GM21447 (cell line): ENCODE data around the gene DYNLT1.
"Not testable (repeated sequence)": the region's sequence is repeated elsewhere in the genome, so short reads cannot be mapped to it uniquely, and the experiment has no call there.

ENCODE experiments used
- ATAC-seq: cut with Tn5 transposase; IDR thresholded peaks from one replicate; pipeline ENCODE4 v1.9.1; 2021; ENCODE audit not compliant: unreplicated experiment

Gene DYNLT1

DNA sequence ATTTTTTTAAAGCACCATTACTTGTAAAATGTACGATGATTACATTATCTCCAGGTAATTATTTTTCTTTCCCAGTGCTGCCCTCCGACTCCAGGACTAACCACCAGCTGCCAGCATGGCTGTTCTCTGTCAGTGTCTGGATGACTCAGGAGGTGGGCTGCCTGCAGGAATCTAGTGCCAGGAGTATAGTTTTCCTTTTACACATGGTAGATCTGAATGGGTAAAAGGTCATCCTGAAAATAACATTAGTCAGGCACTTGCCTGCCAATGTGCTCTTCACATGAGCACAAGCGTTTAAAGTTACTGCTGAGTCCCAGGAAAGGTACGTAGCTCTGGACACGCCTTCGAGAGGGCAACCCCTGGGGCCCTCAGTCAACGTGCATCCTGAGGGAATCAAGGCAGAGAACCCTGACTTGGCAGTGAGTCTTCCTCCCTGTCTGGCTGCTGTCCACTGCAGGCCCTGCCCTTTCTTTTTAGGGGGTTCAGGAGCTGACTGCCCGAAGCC, 2.4 kb downstream of the DYNLT1 start:
- ATAC-seq: no peak

DNA sequence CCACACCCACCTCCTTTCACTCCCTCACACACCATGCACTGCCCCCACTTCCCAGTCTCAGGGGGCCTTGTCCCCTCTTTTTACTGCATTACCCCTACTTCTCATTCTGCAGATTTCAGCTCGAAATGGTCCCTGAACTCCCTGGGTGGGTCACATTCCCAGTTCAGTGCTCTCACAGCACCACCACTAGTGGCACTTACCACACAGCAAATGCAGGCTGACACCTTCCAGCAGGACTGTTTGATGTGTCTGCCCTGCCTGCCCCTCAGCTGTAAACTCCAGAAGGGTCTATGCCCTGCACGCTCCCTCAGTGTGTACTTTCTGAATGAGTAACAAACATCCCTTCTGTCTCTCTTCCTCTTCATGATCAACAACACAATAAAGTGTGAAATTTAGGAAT, 4.0 kb downstream of the DYNLT1 start:
- no peak for ATAC-seq

DNA sequence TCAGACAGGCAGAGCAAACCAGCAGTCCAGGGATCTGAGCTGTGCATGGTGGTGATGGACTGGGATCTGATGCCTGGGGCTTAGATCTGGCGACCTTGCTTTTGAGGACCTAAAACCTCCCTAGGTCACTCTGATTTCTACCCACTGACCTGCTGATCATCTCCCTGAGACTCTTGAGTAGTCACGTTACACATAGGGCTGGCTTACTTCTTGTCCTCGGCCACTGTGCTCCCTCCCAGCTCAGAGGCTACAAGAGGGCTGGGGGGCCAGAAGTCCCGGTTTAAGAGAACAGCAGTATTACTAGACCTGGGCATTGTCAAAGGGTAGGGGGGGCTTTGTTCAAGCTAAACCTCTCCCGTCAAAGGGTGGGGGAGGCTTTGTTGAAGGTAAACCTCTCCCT, 5.5 kb downstream of the DYNLT1 start:
- ATAC-seq: no peak

DNA sequence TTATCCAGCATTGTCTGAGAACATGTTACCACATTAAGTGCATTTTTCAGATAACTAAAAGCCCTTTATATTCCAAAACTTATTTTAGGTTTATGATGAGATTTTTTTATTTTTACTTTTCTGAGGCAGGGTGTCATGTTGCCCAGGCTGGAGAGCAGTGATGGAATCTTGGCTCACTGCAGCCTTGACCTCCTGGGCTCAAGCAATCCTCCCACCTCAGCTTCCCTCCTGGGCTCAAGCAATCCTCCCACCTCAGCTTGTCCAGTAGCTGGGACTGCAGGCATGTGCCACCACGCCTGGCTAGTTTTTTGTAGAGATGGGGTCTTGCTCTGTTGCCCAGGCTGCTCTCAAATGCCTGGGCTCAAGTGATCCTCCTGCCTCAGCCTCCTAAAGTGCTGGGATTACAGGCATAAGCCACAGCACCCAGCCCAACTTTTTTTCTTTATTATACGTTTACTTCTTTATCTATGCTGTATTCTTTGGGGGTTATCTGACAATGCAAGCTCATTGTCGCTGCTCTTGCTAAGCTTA, 6.2 kb downstream of the DYNLT1 start:
- no peak for ATAC-seq

DNA sequence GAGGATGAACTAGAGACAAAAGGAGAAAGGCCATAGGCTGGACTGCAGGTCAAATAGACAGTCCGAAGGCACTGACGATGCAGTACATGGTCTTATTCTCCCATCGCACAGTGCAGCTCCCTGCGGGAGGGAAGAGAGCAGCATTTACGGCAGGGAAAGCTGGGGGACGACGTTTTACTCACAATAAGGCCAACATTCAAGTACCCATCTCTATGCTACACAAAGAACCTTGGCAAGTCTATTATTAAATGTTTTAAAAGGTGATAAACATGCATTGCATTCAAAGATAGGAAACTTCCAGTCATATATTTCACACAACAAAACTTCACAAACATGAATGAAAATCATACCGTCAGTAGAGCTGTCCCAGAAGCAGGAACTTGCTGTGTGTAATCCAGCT, 7.8 kb downstream of the DYNLT1 start:
- ATAC-seq: no peak

DNA sequence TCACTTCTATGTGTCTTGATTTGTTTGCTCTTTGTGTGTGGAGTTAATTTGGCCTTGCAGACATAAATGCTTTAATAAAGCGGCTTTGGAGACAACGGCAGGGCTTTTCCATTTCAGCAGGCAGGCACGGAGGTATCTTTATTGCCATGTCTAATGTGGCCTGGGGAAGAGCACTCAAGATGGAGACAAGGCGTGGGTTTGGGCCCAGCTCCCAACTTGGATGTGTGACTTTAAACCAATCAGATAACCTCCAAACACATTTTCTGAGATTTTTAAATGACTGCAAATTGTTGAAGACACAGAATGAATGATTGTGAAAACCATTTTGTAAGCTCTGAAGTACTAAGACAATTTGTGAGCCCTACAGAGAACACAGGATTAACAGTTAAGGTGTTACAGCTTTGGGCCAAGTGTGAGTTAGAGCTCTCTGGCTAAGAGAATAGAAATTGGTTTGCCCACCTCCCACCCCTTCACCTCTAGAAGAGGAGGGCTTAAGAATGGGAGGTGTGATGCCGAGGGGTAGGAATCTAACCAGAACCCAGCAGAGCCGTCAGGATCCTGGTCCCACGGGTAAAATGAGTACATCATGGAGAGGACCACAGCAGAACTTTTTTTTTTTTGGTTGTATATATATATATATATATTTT, 9.0 kb downstream of the DYNLT1 start:
- ATAC-seq: no peak

DNA sequence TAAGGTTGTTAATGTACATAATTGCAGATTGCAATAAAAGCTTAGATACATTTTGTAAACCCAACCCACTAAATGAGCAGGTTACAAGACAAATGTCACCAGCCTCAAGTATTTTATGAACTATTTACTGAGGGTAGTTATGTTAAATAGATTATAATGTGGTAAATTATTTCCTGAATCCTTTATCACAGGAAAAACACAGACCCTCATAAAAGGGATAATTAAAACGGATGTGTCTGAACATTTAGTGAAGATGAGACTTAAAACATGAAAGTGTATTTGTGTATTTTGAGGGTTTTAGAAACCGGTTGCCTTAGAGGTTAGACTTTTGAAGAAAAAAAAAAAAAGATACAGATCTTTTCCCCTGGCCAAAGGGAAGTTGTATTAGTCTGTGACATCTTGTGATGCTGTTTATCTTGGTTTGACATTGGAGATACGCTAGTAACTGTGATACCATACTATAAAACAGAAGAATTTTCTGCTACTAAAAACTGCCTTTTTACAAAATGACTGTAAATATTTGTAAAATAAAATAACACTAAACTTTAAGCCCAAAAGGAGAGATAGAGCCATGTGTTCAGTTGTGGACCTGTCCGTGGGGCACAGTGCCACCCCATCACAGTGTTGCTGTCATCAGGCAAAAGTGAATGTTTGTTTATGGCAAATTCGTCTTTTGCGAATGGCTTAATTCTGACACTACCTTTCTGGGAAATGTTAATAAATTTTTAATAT, 9.7 kb downstream of the DYNLT1 start:
- ATAC-seq: no peak

DNA sequence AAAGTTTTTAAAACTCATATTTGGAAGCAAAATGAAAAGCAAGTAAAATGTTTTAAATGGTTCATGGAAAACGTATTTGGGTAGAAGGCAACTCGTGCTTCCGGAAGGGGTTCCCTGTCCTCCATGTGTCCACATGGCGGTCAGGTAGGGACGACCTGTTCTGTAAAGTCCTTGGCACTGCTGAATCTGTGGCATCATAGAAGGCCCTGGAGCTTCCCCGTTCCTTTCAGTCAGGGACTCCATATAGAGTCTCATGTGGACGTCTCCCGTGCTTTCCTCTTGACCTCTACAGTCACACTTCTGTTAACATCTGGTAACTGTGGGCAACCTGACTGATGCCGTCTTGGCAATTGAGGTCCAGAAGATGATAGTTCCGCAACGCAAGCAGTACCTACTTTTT, 11.4 kb downstream of the DYNLT1 start:
- ATAC-seq: no peak

DNA sequence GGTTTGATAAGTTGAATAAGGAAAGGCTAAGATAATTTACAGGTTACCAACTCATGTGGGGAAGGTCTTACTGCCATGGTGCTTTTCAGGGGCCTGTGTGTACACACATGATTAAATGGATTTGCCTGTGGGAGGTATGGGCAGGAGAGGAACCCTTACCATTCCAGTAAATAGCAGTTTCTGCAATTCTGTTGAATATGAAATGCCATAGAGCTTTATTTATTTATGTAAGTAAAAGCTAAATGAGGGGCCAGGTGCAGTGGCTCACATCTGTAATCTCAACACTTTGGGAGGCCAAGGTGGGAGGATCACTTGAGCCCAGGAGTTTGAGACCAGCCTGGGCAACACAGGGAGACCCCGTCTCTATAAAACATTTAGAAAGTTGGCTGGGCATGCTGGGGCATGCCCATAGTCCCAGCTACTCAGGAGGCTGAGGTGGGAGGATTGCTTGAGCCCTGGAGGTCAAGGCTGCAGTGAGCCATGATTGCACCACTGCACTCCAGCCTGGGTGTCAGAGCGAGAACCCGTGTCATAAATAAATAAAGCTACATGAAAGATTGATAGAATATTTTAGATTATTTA, 11.9 kb downstream of the DYNLT1 start:
- not testable (repeated sequence) for ATAC-seq

DNA sequence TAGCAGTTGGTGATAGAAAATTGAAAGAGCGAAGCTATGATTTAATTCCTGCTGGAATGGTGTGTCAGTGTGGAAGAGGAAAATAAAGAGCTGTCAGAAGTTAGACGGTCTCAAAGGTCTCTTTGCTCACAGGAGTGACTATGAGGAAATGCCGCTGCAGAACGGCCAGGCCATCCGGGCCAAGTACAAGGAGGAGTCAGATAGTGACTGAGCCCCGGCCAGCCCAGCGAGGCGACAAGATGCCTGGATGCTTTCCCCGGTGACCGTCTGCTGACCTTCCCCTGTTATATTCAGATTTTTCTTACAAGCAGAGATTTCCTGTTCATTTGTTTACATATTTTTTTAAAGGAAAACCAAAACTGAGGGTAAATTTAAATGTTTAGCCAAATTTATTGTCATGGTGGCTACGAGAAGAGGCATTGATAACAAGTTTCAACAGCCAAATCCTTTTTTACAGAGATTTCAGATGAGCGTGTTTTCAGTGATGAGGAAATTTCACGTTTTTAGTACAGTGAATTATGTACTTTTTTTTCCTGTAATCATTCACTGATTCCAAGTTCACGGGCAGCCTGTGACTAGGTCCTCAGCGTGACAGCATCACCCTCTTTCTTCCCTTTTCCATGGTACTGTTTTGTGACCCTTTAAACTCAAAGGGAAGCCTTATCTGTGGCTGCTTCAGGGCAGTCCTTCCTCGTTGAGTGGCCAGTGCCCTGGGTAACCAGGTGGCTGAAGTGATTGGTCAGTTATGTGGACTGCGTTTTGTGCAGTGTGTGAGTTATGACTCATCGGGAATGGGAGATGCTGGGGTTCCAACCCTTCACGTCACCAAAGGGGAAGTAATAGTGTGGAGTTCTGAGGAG, 12.6 kb downstream of the DYNLT1 start:
- no peak for ATAC-seq

DNA sequence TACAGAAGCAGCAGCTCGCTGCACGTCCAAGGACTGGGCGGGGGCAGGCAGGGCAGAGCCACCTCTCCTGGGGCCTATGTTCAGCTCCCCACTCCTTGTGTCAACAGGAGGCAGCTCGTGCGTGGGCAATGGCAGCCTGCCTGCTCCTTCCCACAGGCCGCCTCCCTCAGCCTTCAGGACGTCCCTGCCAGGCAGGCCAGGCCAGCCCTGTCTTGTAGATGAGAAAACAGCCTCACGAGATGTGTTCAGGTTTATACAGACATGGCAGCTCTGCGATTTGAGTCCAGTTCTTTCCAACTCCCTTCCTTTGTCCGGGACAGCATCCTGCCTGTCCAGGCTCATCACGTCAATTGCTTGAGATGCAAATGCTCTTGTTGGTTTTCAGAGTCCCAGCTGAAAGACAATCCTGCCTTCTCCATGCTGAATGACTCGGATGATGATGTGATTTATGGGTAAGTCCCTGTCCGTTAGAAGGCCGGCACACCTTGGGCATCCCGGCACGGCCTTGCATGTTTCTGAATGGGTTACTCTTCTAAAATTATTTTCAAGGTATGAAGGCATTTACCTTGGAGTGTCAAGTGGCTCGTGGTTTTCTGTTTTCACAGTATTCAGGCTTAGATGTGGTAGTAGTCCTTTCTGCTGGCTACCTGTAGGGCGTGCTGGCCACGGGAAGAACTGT, 13.5 kb downstream of the DYNLT1 start:
- ATAC-seq: no peak

DNA sequence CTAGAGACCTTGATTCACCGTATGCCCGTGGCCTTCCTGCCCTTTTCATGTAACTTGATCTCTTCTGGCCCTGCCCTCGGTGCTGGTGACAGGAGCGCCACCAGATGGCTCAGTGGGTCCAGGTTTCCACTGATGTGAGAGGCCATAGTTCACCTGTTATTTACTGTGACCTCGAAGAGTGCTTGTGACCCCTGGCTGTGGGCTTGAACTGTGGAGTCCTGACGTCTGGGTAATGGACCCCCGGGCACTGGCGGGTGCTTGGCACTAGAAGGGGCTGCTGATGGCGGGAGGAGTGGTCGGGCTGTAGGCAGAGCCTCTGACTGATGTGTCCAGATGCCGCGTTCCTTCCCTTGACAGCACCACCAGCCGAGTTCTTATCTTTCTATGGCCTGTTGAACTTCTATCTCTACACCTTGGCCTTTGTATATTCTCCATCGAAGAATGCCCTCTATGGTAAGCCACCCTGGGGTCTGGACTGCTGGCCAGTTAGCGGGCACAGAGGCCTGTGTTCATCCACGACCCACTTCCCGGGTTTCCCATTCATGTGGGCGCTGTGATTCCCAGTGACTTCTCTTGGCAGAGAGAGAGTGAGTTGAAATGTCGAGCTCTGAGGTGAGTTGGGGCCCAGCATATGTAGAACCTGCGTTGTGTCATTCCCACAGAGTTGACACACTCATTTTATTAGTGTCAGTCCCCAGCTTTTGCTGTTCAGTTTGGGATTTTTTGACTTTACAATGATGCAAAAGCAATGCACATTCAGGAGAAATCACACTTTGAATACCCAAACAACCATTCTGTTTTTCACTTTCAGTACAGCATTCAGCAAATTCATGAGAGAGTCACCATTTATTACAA, 14.9 kb downstream of the DYNLT1 start:
- no peak for ATAC-seq

DNA sequence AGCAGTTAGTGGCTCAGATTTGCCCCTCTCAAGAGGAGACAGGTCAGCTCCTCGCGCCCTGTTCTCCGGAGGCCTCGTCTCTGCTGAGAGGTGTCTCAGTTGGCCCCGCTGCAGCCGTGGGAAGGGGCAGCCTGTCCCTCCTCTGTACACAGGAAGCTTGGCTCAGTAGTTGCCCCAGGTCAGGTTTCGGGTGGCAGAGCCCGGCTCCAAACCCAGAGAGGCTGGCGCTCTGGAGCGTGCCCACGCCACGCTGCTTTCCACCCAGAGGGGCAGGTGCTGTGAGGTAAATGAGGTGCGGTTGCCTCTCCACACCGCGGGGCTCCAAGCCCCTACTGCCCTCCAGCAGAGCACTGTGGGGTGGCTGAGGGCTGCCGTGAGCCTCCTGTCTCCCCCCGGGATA, 16.0 kb downstream of the DYNLT1 start:
- ATAC-seq: no peak

DNA sequence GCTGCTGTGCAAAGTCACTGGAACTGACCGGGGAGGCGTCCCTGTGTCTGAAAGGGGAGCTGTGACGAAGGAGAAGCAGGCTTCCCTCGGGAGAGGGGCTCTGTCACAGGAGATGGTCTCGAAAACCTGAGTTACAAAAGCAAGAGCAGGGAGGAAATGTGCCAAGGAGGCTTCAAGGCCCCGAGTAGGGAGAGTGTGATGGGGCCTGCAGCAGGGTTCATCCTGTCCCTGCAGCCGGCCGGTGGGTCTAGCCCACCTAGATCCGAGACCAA, 16.7 kb downstream of the DYNLT1 start:
- ATAC-seq: no peak

DNA sequence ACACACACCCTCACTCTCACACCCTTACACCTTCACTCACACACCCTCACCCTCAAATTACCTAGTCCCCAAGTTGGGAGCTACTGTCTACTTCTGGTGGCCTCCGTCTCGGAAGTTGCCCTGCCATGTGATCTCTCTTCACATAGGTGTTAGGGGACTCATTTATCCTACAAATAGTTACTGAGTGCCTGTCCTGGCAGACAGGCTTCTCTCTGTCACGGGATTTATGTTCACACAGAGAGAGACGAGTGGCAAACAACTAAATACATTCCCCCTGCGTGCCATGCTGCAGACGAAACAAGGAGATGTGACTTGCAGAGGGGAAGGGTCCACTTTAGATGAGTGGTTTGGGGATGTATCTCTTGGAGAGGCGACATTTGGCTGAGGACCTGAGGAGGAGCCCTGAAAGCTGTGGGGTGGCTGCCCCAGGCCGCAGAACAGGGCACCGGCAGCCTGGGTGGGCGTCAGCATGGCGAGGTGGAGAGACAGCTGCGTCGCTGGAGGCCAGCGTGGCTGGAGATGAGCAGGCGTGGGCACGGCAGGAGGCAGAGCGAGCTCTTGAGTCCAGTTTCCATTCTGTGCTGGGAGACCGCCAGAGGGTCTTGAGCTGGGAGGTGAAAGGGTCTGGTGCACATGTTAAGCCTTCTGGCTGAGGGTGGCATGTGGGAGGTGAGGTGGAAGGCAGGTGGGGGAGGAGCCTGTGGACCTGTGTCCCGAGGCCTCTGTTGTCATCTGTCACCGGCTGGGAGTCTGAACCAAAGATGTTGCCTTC, 17.2 kb downstream of the DYNLT1 start:
- no peak for ATAC-seq

DNA sequence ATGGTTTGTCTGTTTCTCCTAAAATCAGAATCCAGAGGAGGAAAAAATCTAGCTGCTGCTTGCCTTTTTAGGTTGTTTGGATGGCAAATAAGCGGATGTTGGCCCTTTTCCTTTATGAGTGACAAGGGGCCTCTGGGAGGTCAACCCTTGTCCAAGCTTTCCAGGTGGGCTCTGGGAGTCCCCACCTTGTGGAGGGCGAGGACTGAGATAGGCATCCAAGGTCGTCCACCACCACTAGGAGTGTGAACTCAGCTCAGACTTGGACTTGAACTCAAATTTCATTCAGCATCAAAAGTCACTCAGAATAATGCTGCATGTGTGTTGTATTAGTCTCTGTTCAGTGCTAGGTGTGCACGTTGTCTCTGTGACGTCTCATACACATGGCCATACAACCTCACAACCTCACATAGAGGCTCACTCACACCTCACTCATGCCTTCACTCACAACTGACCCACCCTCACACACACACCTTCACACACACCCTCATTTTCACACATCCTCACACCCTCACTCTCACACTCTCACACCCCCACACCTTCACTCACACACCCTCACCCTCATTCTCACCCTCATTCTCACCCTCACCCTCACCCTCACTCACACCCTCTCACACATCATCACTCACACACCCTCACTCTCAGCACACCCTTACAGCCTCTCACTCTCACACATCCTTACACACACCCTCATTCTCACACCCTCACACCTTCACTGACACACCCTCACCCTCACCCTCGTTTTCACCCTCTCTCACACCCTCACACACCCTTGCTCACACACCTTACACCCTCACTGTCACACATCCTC, 18.0 kb downstream of the DYNLT1 start:
- ATAC-seq: no peak

DNA sequence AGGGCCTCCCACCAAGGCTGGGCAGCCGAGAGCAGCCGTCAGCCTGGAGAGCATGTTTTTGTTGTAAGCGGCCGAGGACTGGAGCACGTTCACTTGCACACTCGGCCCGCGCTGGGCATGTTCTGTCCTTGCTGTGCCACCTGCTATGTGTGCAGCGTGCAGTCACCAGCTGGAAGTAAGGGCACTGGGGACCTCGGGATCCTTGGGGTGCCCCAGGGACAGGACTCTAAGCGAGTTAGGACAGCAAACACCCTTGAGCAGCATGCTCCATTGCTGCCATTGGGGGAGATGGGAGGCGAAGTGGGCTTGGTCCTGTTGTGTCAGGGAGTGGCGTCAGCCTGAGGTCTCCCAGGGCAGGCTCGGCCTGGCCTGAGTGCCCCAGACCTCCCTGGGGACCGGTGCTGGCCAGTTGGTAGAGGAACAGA, 18.6 kb downstream of the DYNLT1 start:
- ATAC-seq: no peak
